Measurements from ENCODE around the gene TLE4.

TLE4 gene

DNA sequence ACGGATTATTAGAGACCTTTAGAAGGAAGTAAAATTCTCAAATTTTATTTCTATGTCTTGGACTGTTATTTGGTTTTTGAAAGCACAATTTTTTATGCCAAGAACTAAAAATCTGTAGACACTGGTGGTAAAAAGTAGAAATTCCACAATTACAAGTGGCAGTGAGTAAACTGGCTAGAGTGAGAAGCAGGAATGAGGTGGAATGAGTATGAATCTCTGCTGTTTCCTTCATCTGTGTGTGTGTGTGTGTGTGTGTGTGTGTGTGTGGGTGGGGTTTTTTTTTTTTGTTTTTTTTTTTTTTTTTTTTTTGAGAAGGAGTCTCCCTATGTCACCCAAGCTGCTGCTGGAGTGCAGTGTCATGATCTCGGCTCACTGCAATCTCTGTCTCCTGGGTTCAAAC lies 94.2 kb downstream of the TLE4 start:
- no peak for DNase-seq

DNA sequence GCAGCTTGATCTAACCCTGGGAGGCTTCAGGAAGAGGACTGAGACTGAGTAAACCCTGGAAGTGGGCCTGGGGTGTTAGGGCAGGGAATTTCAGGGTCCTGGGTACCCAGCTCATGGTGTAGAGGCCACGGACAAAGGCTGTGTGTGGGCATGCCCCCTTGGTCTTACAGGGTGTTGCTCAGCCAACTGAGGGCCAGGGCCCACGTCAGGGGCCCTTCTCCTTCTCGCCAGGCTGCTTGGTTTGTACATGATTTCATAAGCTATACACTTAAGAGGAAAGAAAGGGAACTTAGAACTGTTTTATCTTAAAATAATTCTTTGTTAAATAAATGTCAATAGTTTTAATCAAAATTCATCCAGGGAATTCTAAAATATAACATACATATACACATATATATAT lies 95.4 kb downstream of the TLE4 start:
- DNase-seq, result no peak

DNA sequence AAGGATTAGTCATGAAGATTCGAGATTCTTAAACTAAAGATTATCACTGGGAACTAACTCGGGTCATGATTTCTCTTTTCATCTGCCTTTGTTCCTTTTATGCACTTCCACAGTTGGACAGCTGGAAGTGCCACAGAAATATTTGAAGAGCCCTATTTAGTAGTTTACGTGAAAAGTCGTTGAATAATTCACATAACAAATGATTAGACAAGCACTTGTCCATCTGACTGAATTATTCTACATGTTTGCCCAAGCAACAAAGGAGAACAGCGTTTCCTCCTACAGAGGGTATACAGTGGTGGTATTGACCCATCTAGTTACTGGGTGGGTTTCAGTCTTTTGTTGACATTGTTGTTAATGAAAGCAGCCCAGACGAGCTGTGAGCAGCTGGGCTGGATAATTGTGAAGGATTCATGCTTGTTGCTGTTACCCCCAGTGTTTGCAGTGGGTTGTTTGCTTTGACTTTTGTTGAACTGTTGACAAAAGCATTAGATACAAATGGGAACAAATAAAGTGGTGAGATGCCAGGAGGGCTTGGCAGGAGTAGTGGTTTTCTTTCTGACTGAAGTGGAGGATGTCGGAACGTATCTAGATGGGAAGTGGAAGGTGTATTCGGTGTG lies 96.2 kb downstream of the TLE4 start:
- no peak for DNase-seq

DNA sequence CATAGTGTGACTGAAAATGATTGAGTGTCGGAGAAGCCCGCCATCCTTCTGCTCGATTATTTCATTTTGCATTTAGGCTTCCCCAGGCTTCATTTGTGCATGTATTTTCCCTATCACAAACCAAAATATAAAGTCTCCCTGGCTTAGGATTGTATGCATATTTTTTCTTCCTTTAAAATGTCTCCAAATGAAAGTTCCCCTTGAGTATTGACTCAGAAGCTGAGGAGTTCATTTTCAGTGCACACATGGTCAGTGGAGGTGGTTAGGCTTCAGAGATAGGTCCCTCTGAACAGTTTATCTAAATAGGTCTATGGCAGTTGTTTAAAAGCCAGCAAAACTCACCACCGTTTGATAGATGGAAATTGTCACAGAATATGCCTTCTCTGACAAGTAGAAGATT lies 97.2 kb downstream of the TLE4 start:
- no peak for DNase-seq

DNA sequence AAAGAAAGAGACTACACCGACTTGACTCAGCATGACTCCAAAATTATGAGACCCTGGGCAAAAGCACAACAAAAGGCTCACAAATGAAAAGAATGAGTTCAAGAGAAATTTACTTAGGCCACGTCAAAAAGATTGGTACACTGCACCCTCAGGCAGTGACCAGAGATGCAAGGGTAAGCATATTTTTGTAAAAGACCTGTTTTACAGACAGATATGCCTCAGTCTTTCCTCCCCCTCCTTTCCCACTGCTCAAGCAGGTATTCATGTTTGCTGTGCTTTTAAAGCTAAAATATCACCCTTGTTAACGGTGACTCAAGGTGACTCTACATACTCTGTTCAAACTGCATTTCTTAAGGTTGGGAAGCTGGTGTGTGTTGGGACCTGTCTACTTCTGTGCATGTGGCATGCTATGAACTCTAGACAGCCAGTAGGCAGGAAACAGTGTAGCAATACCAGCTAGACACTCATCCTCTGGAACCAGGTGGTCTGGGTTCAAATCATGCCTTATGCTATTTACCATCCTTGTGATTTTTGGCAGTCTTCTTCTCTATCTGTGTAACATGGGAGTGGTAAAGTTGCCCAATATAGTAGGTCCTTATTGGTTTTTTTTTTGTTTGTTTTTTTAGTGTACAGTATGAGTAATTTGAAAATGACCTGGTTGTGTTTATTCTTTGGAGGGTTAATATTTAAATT lies 98.7 kb downstream of the TLE4 start:
- no peak for DNase-seq

DNA sequence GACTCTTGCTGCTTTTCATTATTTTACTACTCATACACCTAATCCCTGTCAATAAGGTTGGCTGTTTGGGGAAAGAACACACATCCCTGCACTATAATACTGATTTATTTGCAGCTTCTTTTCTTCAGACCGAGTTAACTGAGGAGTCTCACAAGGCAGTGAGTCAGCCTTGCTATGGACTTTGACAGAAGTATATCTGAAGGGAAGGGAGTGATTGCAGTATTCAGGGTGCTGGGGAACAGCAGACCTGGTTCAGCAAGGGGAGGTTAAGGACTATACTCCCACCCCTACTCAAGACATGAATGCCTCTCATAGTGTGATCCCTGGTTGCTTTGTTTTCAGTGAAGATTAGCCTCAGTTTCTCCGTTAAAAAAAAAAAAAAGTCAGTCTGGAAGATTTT lies 99.8 kb downstream of the TLE4 start:
- DNase-seq, result no peak

DNA sequence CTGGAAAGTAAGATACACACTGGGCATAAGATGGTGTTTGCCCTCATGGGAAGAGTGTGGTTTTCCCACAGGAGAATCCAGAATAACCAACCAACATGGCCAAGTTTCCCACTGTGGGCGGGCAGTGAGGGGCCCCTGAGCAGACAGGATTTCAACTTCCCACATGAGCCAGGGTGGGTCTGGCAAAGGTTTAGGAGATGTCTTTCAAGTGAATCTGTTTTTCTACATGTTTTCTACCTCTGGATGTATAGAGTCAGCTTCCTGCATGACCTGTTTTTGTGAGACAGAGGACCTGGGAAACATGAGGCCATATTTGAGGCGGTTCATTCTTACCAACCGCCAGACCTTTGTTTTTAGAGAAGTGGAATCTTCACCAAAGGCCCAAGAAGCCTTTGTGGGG lies 100.5 kb downstream of the TLE4 start:
- DNase-seq, result no peak

DNA sequence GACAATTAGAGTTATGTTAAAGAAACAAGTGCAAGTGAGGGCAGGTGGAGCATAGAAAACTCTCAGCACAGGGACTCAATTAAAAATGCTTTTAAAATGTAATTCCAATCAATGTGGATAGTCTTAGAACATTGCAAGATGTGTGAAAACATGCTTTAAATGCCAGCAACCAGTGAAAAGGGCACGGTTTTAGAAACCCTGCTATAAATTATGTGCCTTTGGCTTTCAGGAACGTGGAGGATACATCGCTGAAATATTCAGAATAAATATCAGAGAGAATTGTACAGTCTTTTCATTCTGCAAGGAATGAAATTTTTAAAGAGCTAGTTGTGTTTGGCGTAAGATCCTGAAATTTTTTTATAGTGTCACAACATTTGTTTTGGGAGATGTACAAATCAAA lies 101.1 kb downstream of the TLE4 start:
- no peak for DNase-seq

DNA sequence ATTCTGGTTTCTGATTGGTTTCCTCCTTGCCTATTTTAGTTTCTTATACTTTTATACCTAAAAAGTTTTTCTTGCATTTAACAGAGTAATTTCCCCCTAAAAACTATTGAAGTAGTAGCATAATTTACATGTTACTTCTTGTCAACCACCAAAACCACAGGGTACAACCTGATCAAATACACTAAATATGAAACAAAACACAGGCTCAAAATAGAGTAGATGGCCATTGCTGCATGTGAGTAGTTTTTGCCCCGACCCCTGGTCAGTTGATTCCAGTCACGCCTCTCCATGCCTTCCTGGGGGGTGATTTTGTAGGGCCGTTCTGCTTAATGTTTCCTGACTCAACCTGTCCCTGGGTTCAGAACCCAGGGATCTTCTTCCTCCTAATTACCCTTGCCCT lies 101.8 kb downstream of the TLE4 start:
- DNase-seq, result no peak

DNA sequence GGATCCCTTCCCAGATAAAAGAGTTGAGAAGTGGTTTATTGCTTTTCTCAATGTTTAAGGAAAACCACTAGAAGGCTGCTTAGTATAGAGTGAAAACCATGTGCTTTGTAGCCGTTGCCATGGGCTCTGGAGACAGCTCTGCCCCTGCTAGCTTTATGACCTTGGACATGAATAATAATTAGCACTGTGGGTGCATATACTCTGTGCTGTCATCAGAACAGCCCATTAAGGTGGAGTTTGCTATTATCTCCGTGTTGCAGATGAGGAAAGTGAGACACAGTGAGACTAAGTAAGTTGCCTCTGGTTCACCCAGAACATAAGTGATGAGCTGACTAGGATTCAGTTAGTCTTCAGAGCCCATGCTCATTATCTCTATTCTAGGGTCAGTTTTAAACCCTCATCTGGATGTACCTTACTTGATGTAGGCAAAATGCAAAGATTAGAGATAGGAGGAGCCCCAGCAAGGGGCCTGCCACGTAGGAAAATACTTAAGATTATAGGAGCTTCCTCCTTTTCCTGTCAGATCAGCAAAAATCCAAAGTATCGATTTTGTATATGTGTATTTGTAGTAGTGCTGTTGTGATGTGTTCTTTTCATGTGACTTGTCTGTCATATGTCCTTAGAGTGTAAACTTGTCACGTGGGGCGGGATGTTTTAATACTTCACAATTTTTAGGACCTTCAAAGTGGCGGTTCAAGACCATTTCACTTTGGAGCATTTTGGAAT lies 102.5 kb downstream of the TLE4 start:
- no peak for DNase-seq

DNA sequence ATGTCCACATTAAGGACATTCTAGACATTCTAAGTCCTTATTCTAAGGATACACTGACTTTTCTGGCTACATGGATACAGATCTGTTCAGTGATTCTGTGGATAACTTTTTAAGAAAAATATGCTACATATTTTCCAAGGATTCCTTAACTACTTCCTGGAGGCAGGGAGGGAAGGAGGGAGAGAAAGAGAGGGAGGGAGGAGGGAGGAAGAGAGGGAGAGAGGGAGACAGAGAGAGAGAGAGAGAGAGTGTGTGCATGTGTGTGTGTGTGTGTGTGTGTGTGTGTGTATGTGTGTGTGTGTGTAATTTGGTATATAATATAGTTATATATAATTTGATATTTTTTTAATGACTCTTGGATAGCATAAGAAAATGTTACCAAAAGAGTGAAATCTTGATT lies 109.8 kb downstream of the TLE4 start:
- DNase-seq, result no peak

DNA sequence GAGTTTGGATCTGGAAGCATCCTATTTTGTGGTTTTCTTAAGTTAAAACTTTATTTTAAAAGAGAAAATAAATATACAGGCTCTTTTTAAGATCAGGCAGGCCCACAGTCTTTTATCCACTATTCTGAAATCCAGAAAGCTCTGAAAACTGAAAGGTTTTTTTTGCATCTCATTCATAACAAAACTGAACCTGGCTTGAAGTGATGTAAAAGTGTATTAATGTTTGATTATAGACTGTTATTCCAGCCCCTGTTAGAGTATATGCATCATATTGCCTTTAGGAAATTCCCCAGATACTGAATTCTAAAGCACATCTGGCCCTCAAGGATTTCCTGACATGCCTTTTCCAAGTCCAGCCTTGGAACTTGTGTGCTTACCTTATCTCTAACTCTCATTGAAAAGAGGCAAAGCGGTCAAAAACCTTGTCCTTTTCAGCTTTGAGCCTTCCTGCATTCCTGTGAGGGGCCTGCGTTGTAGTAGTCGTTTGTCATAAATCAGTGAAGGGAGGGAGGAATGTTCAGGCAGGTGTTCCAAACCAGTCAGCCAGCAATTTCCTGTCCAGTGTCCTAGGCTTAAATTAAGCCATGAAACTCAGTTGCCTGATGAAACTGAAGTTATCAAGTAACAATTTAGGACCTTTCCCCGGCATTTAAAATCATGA lies 110.4 kb downstream of the TLE4 start:
- no peak for DNase-seq

DNA sequence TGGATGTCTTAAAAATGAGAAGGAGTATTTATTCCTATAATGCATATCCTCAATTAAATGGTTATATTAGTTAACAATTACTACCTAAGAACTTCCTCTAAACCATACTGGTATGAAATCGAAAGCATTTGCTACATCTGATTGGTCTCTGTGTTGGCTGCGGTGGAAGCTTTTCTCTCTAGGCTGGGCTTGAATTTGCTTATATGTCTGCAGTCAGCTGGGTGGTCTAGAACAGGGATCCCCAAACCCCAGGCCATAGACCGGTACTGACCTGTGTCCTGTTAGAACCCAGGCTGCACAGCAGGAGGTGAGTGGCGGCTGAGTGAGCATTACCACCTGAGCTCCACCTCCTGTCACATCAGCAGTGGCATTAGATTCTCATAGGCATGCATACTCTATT lies 112.3 kb downstream of the TLE4 start:
- no peak for DNase-seq

DNA sequence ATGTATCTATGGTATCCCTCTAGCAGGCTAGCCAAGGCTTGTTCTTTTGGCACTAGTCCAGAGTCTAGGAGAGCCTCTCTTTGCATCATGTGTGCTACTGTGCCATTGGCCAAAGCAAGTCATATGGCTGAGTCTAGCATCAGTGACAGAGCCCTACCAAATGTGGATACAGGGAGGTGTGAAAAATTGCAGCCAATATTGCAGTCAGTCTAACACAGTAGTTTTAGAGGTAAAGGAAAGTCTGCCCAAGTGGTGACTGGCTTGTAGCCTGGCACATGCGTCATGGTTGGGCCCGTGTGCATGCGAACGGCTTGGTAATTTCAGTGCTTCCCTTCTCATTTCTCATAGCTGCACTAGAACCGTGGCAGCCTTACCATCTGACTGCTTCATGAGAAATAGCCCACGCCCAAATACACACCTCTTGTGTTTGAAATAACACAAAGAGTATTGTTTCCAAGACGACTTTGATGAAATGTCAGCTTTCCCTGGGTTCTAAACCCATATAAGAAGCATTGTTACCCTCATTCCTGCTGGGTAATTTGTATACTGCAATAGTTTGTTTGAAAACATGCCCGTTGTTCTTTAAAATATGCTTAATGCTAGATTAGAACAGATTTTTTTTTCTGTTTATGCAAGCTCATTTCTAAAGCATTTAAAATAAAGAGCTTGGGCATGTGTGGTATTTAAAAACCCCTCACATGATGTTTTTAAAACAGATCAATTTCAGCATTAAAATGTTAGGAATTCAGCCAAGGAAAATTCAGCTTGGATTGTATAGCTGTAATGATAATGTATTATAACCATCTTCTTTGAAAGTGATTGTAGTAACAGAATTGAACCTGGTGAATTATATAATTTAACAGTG lies 113.2 kb downstream of the TLE4 start:
- DNase-seq, result no peak

DNA sequence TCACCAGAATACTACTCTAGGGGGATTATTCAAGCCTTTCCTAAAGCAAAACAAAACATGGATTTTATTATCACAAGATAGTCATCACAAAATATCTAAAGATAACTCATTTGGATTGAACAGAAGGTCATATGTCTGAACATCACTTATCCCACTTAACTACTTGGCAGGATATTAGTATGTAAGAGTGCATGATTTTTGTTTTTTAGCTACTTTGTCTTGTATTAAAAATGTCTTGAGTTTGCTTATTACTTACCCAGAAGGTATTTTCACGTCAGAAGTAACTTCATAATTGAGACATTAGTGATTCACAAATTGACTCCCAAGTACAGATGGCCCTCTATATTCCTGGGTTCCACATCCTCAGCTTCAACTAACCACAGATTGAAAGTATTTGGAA lies 113.8 kb downstream of the TLE4 start:
- DNase-seq, result no peak

DNA sequence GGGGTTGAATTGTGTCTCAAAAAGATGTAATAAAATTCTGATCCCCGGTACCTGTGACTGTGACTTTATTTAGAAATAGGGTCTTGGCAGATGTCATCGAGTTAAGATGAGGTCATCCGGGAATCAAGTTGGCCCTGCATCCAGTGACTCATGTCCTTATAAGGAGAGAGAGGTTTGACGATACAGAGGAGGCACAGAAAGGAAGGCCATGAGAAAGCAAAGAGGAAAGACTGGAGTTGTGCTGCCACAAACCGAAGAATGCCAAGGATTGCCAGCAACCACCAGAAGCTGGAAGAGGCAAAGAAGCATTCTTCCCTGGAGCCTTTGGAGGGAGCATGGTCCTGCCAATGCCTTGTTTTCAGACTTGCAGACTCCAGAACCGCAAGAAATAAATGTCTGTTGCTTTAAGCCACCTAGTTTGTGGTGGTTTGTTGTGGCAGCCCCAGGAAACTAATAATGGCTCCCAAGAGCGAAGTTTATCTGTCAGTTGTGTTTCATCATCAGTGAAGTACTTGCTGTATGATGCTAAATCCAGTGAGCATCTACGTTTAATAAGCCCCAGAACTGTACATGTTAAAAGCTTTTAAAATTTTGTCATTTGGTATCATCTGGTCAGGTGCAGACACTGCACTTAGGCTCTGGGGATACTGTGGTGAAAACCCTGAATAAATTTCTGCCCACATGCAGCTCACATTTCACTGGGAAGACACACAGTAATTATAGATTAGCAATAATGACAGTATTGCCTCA lies 114.8 kb downstream of the TLE4 start:
- no peak for DNase-seq

DNA sequence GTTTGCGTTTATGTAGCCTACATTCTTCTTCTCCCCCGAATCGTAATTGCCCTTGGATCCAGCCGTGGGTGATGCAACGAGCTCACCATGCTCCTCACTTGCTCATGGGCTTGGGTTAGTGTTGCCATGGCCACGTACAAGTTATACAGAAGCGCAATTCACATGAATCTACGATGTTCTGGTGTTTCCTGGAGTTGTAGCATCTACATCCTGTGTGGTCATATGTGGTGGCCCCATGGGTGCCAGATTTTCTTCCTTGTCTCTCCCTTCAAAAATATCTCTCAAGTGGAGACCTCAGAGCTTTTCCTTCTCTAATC lies 115.3 kb downstream of the TLE4 start:
- DNase-seq, result no peak

DNA sequence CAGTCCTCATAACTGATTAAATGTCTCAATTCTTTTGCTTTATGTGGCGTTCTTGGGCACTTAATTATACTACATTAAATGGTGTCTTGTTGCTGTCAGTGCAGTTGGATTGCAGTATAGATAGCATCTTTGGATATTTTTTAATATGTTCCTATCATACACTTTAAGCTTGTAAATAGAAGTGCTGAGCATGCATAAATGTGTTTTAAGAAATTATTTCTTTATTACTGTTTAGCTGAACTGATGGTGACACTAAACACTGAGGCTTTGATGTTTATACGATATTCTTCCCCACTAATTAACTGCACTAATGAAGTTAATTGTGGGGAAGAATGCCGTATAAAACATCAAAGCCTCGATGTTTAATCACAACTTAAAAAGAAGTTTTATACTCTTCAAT lies 116.6 kb downstream of the TLE4 start:
- no peak for DNase-seq

DNA sequence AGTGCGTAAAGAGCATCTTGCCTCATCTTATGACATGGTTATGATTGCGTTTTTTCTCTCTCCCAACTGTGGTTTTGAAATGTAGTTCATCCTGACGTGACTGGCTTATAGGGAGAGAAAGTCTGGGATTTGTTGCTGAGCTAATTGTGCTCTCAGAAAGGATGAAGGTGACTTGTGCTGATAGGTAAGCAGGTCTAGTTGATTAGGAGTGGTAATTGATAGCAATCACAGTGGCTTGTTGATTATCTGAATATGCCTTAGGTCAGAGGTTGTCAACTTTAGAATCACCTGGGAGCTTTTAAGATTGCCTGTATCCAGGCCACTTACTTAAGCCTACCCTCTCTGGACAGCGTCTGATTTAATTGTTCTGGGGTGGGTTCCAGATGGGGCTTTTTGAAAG lies 117.8 kb downstream of the TLE4 start:
- DNase-seq, result no peak

DNA sequence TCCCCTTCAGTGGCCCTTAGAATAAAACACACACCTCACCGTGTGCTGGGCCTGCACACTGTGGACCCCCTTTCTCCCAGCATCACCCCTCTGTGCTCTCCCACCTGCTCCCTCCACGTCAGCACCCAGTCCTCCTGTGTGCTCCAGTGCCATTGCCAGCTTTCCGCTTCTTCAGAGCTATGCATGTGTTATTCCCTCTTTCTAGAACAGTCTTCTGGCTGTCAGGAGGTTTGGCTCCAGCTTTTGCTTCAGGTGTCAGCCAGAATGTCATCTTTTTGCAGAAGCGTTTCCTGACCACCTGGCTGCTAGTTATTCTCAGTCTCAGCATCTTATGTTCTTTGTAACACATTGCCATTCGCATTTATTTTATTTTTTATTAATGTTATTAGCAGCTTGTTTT lies 119.7 kb downstream of the TLE4 start:
- DNase-seq, result no peak

DNA sequence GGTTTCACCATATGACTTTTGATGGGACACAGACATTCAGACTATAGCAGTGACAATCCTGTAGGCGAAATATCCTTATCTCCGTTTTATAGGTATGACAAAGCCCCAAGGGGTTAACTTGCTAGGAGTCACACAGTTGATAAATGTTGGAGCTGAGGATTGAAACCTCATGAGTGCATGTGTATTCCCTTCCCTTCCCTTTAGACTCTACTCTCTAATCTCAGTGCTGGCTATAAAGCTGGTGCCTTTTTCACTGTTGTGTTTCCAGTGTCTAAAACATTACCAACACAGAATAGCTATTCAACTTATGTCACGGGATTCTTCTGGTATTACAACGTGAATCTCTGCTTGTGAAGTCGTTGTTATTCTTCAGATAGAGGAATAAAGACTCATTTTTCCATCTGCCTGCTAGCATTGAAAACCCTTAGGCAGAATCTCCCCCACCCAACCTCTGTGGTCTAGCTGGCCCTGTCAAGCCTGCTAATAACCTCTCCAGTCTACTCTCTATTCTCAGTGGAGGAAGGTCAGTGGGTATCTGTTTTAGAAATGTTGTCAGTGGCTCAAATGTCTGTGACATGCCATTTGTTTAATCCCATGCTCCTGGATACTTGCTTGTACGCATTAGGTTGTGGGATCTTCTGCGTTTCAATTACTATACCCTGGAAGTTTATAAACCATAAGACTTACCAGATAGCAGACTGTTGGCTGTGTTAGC lies 121.2 kb downstream of the TLE4 start:
- DNase-seq, result no peak

DNA sequence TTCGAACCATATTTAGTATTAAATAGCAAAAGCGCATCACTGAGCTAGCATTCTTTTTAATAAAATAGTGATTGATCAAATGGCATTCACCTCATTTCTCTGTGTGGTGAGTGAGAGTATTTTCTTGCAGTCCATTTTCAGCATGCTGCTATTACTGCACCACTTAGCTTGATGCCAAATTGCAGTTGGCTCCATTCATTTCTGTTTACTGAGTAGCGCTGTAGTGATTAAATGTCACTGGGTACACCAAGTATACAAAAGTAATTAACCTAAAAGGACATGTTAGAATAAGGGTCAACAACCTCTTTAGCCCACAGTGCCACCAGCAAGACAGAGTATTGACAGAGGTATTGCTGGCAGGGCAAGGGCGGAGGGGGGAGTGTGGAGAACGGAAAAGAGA lies 122.0 kb downstream of the TLE4 start:
- DNase-seq, result no peak

Data from cortex of kidney (tissue), 1 donor.